Measurements from ENCODE around the gene GAPVD1. TPM values are rescaled to one million over a fixed set of nuclear protein-coding genes. Genes with fewer than 3 reads are reported as not detected.
"Not testable (repeated sequence)": the region's sequence is repeated elsewhere in the genome, so short reads cannot be mapped to it uniquely, and the experiment has no call there.

GAPVD1 gene
- total RNA-seq, 1 experiment from 2014 or later = 43.1 TPM

DNA sequence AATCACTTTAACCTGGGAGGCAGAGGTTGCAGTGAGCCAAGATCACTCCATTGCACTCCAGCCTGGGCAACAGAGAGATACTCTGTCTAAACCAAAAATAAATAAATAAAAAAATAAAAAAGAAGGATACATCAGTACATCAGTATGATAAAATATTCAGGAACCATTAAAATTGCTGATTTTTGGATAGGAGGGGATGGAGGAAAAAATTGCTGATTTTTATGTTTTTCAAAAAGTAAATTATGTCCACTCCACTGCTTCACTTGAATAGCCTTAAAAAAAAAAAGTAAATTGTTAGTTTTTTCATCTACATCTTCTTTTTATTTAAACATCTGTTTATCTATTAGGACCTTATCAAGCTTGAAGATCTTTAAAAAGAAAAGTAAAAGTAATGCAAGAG lies 7.4 kb upstream of the GAPVD1 start:
- no peak for DNase-seq (ENCODE audit: extremely low read depth, low read depth)

DNA sequence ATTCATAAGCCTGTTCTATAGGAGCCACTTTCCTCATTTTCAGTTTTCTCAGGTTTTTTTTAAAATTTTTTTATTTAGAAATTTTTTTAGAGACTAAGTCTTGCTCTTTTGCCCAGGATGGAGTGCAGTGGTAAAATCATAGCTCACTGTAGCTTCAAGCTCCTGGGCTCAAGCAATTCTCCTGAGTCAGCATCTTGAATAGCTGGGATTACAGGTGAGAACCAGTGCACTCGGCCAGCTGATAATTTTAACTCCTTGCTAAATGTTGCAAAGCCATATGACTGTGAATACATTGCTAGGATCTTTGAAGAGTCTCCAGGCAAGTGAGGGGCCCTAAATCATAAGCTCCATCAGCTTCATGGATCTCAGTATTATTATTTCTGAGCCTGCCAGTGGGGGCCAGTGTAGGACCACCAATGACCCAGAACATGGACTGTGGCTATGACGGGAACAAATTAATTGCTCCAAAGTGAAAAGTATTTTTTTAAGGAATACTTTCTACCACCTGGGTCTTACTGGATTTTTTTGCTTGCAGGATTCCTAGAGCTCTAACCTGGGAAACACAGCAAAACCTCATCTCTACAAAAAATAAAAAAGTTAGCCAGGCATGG lies 5.7 kb upstream of the GAPVD1 start:
- DNase-seq (ENCODE audit: extremely low read depth, low read depth) = no peak

DNA sequence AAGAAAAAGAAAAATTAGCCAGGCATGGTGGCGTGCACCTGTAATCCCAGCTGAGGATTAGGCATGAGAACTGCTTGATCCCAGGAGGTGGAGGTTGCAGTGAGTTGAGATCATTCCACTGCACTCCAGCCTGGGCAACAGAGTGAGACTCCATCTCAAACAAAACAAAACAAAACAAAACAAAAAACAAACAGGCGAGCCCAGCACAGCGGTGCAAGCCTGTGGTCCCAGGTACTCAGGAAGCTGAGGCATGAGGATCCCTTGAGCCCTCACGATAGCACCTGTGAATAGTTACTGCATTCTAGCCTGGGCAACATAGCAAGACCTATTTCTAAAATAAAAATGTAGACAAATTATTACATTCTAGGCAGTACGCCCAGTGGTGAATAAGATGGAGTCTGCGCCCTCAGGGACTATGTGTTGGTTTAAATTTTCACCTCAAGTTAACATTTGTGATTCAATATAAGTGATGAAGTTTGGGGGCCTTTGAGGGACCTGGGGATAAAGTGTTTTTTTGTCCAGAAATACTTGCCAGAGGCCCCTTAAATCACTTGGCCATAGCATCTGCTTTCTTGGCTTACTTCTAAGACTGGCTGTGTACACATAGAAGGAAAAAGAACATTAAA lies 3.4 kb upstream of the GAPVD1 start:
- no peak for DNase-seq (ENCODE audit: extremely low read depth, low read depth)

DNA sequence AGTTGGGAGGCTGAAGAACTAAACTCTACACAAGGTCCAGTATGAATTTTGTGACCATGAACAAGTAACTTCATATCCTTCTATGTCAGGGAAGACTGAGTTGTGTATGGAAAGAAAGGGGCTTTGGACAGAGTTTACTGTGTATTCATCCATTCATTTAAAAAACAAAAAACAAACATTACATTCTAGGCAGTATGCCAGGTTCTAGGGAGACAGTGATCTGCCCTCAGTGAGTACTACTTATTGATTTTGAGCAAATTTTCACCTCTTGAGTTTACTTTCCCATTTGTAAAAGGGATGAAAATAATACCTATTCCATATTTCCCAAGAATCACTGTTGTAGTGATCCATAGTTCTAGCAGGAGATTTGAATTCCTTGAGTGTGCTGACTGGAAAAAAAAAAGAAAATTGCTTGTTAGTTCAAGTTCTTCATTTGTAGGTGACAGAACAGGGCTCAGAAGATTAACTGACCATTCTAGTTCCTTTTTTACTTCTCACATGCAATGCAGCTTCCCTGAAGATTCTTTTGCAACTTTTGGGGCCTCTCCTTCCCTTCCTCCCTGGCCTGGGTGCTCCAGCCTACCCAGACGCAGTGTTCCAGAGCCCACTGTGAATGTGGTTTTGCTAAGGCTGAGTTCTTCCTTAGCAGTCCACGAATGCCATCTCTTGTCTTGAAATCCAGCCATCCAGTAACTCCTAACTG lies 2.6 kb upstream of the GAPVD1 start:
- DNase-seq (ENCODE audit: extremely low read depth, low read depth) = no peak

DNA sequence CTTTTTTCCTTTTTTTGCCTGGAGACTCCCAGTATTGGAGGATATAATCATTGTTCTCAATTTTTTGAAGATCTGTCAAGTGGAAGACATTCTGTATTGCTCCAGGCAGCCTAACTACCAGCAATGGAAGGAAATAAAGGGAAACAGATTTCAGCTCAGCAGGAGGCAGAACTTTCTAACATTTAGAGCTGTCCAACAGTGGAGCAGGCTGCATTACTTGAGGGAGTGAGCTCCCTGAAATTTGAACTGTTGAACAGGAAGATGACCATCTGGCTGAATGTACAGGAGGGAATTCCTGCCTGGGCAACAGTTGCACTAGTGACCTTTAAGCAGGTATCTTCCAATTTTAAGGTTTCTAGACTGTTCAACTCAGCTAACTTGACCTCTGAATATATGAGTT lies 1.1 kb upstream of the GAPVD1 start:
- no peak for DNase-seq (ENCODE audit: extremely low read depth, low read depth)

DNA sequence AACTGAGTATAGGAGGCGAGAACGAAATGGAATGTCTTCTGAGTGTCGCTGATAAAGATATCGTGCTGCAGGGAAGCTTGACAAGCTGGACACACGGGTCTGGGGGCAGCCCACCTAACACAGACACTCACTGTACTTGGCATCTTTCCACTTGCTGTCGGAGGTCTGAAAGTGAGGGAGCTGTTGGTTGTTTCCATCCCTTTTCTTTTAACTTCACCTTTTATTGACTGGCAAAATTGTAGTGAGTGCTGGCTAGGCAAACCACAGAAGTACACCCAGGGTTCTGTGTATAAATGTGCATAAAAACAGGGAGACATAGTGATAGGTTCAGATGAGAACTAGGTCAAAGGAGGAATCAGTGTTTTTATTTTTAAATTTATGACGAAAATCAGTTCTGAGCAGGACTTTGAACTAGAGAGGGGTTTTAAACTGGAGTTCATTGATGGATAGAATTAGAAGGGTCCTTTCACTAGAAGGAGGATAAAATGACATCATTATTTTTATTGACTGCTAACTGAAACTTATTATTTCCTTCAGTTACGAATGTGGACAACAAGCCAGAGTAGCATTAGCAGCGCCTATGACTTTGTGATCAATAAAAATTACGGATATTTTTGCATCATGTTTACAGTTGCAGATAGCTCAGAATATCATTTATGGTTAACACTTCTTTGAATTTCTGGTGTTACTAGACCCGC lies 817 bp downstream of the GAPVD1 start:
- DNase-seq (ENCODE audit: extremely low read depth, low read depth) = no peak

DNA sequence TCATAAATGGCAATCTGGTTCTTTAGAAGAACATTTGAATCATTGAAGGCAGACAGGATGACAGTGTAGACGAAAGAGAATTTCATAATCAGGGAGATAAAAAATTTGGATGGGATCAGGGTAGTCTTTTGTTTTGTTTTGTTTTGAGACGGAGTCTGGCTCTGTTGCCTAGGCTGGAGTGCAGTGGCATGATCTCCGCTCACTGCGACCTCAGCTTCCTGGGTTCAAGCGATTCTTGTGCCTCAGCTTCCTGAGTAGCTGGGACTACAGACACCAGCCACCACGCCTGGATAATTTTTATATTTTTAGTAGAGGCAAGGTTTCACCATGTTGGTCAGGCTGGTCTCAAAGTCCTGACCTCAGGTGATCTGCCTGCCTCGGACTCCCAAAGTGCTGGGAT lies 2.4 kb downstream of the GAPVD1 start:
- not testable (repeated sequence) for DNase-seq (ENCODE audit: extremely low read depth, low read depth)

DNA sequence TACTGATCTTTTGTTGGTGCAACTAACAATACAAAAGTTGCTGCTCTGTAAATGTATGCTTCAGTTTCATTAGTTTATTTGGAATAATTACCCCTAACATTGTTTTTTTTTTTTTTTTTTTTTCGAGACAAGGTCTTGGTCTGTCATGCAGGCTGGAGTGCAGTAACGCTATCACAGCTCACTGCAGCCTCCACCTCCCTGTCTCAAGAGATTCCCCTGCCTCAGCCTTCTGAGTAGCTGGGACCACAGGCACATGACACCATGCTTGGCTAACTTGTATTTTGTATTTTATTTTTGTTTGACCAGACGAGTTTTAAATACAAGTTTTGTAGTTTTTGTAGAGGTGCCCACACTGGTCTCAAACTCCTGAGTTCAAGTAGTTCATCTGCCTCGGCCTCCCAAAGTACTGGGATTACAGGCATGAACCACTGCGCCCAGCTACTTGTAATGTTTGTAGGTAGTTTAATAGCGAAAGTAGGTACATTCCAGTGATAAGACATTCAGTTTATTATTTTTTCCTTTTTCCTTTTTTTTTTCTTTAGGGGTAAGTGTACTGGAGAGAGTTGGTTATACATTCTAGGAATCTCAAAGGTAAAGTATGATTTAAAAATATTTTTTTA lies 6.9 kb downstream of the GAPVD1 start:
- no peak for DNase-seq (ENCODE audit: extremely low read depth, low read depth)

DNA sequence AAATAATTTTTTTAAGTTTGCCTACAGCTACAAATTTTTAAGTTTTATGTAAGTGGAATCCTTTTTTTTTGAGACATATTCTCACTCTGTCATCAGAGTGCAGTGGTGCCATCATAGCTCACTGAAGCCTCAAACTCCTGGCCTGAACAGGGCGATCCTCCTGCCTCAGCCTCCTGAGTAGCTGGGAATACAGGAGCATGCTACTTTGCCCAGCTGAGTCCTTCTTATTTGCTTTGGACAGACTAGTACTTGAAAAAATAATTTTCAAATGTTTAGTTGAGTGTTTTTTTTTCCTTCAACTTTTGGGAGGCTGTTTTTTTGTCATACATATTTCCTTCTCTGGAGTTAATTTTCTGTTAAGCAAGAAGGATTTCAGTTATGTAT lies 7.4 kb downstream of the GAPVD1 start:
- no peak for DNase-seq (ENCODE audit: extremely low read depth, low read depth)

DNA sequence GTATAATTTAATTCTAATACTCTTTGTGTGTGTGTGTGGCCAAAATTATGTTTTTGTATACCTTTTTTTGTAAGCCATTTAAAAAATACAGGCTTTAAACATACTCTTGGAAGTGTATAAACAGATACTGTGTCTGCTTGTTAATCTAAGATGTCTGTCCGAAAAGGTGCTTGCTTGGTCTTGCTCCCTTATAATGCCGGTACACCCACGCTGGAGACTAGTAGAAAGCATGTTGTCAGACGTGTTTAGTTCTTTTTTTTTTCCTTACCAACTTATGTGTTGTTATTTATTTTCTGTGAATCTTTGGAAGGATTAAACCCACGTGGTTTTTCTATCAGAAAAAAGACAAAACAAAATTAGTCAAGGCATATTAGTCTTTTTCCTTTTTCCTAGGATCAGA lies 9.5 kb downstream of the GAPVD1 start:
- DNase-seq (ENCODE audit: extremely low read depth, low read depth) = no peak

DNA sequence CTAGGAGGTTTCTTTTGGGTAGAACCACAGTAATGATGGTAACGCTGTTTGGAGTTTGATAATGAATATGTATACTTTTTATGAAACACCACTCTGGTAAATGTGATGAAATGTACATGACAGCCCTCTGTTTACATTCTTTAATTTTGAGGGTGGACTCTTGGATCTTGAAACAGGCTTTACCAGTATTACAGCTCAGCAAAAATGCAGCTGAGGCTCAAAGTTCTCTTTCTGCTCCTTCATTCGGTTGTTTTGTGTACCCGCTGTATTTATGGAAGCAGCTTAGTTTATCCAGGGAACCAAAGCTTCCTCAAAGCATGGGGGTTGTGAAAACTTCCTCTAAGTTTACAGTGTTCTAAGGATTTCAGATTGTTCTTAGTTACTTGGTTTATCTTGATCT lies 11.1 kb downstream of the GAPVD1 start:
- no peak for DNase-seq (ENCODE audit: extremely low read depth, low read depth)

DNA sequence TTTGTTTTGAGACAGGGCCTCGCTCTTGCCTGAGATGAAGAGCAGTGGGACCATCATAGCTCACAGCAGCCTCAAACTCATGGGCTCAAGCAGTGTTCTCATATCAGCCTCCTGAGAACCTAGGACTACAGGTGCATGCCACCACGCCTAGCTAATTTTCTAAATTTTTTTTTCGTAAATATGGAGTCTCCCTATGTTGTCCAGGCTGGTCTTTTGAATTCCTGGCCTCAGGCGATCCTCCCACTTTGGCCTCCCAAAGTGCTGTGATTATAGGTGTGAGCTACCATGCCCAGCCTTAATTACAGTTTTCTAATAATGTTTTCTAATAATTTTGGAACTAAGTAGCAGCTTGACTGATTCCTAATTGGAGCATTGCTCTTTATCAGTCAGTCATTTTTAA lies 15.1 kb downstream of the GAPVD1 start:
- no peak for DNase-seq (ENCODE audit: extremely low read depth, low read depth)

DNA sequence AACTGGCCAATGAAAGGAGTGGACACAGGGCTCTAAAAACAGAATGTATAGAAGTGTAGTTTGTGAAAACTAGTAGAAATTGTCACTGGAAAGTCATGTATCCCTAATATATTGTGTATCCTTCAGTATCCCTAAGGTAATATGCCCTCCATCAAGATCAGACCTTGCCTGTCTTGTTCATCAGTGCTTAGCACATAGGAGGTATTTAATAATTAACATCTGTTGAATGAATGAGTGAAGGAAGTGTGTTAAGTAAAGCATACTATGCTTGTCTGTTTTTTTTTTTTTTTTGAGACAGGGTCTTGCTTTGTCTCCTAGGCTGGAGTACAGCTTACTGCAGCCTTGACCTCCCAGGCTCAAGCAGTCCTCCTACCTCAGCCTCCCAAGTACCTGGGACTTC lies 15.8 kb downstream of the GAPVD1 start:
- DNase-seq (ENCODE audit: extremely low read depth, low read depth) = no peak

DNA sequence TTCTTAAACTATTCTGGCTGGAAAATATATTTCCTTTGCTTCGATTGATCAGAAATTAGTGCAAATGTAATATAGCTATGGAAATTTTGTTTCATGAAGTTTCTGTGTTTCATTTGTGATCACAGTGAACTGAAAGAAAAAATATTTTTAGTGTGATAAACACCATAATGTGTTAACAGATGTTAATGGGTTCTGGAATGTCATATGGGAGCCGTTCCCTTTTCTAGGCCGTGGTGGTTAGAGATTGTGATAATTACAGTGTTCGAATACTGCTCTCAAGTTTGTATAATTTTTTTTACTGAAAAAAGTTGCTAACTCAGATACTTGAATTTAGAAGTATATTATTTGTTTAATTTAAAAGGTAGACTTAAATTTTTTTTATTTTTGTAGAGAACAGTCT lies 19.3 kb downstream of the GAPVD1 start:
- DNase-seq (ENCODE audit: extremely low read depth, low read depth) = no peak

DNA sequence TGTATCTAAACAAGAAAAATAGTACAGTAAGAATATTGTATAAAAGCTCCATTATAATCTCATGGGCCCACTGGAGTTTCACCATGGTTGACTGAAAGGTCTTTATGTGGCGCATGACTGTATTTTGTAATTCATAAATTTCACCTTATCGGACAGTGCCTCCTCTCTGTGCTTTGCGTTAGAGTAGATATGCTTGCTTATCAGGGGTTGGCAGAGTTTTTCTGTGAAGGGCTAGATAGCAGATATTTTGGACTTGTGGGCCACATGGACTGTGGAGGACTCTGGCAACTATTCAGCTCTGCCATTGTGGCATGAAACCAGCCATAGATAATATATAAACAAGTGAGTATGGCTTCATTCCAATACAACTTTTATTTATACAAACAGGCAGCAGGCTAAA lies 23.2 kb downstream of the GAPVD1 start:
- DNase-seq (ENCODE audit: extremely low read depth, low read depth) = no peak

DNA sequence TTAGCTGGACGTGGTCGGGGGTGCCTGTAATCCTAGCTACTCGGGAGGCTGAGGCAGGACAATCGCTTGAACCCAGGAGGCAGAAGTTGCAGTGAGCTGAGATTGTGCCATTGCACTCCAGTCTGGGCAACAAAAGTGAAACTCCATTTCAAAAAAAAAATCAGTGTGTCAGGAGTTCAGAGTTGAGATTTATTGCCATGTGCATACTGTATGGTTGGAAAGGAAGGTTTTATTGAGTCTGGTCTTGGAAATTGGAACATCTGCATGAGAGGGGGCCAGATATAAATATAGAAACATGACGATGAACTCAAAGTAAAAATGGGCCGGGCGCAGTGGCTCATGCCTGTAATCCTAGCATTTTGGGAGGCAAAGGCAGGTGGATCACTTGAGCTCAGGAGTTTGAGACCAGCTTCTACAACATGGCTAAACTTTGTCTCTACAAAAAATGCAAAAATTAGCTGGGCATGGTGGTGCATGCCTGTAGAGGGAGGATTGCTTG lies 25.4 kb downstream of the GAPVD1 start:
- not testable (repeated sequence) for DNase-seq (ENCODE audit: extremely low read depth, low read depth)

DNA sequence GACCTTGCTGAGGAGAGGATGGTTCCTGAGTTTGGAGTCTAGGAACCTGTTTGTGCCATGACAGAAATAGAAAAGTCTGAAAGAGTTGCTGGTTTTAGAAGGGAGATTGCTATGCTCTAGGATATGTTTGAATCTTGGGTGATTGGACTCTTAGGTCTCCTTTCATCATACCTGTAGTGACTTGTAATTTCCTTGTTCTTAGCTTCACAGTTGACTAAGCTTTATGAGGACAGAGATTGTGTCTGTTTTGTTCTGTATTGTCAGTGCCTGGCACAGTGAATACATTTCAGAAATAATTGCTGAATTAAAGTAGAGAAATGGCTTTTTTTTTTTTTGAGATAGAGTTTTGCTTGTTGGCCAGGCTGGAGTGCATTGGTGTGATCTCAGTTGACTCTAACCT lies 31.5 kb downstream of the GAPVD1 start:
- DNase-seq (ENCODE audit: extremely low read depth, low read depth) = no peak

DNA sequence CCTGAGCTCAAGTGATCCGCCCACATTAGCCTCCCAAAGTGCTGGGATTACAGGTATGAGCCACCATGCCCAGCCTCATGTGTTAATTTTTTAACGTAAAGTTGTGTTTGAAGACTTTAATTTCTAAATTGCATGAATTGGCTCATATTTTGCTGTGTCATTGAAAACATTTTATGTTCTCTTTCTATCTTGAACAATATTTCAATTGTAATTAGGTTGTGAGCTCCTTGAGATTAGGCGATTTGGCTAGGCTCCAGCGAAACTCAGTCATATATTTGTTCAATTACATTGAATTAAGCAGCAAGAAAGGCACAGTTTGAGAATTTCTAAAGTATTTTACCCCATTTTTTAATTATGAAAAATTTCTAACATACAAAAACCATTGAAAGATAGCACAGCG lies 34.0 kb downstream of the GAPVD1 start:
- no peak for DNase-seq (ENCODE audit: extremely low read depth, low read depth)

DNA sequence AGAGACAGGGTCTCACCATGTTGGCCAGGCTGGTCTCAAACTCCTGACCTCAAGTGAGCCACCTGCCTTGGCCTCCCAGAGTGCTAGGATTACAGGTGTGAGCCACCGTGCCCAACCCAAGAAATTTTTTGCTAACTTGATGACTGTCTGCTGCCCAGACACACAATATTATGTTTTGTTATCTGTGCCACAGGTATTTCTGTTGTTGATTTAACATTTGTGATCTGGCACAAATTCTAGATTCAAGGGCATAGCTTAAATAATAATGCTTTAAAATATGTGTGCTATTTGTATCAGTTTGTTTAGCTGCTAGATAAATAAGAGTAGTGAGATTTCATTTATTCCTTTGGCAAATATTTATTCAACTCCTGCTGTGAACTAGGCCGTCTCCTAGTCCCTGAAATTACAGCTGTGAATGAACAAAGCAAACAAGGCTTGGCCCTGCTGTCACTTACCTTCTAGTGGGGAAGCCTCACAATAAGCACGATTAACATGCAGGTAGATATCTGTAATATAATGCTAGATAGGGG lies 35.3 kb downstream of the GAPVD1 start:
- DNase-seq (ENCODE audit: extremely low read depth, low read depth) = peak; percentile 8

DNA sequence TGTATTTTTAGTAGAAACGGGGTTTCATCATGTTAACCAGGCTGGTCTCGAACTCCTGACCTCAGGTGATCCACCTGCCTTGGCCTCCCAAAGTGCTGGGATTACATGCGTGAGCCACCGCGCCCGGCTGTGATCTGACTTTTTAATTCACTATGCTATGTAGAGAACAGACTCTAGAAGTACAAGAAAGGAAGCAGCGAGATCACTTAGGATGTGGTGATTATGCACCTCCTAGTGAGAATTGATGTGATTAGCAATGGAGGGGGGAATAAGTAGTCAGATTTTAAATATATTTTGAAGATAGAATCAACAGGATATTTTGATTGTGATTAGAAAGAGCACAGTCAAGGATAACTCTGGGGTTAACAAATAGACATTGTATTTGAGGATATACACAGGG lies 36.3 kb downstream of the GAPVD1 start:
- DNase-seq (ENCODE audit: extremely low read depth, low read depth) = no peak

DNA sequence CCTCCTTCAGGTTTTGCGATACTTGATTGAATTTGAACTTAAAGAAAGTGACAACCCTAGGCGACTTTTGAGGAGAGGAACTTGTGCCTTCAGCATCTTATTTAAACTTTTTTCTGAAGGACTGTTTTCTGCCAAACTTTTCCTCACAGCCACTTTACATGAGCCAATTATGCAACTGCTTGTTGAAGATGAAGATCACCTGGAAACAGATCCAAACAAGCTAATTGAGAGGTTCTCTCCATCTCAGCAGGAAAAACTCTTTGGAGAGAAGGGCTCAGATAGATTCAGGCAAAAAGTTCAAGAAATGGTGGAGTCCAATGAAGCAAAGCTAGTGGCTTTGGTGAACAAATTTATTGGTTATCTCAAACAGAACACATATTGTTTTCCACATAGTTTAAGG lies 40.6 kb downstream of the GAPVD1 start:
- DNase-seq (ENCODE audit: extremely low read depth, low read depth) = no peak

Data from NCI-H460 (cell line).